Endothelial cell (in vitro differentiated cells): ENCODE results near the gene CNN2. TPM values are rescaled to one million over a fixed set of nuclear protein-coding genes. Genes with fewer than 3 reads are reported as not detected.

Experiments used
- DNase-seq: peaks from one replicate; pipeline ENCODE4 v3.0.0; 2021; ENCODE audit warnings: low spot score
- H3K27ac Mint-ChIP-seq: one replicate; pipeline ENCODE4 v1.8.0; 2021; ENCODE audit warnings: mixed read lengths, inconsistent platforms; ENCODE audit not compliant: unreplicated experiment
- H3K27me3 Mint-ChIP-seq: one replicate; pipeline ENCODE4 v1.8.0; 2021; ENCODE audit warnings: mild to moderate bottlenecking, moderate library complexity, mixed read lengths, inconsistent platforms; ENCODE audit not compliant: unreplicated experiment
- H3K36me3 Mint-ChIP-seq: one replicate; pipeline ENCODE4 v1.8.0; 2021; ENCODE audit warnings: mild to moderate bottlenecking, low read depth, mixed read lengths, inconsistent platforms; ENCODE audit not compliant: unreplicated experiment
- H3K4me1 Mint-ChIP-seq: one replicate; pipeline ENCODE4 v1.8.0; 2021; ENCODE audit warnings: mild to moderate bottlenecking, mixed read lengths, inconsistent platforms; ENCODE audit not compliant: unreplicated experiment
- H3K4me3 Mint-ChIP-seq: one replicate; pipeline ENCODE4 v1.8.0; 2021; ENCODE audit warnings: mild to moderate bottlenecking, mixed read lengths, inconsistent platforms; ENCODE audit not compliant: unreplicated experiment
- H3K9me3 Mint-ChIP-seq: one replicate; pipeline ENCODE4 v1.8.0; 2021; ENCODE audit warnings: mixed read lengths, inconsistent platforms; ENCODE audit not compliant: unreplicated experiment
- long read RNA-seq: library from polyadenylated mRNA; unstranded; transcript quantifications from one replicate; pipeline ENCODE4 v2.0.0, GENCODE V29; 2020; ENCODE audit not compliant: unreplicated experiment
- total RNA-seq: library from RNA; stranded (reverse); fragmentation: NEBNext Ultra II Directional; extraction: Animal tissue kit (Norgen Biotek cat#: 25700); gene quantifications from one replicate; pipeline ENCODE4 v1.2.1, GENCODE V29; 2021; ENCODE audit not compliant: unreplicated experiment
- TF ChIP-seq, protein P1 (sequence below): fragments of 200-600 bp; sonication (generic); IDR thresholded peaks from one replicate; pipeline ENCODE4 v1.5.0; 2021; ENCODE audit warnings: antibody characterized with exemption; ENCODE audit not compliant: unreplicated experiment

Gene CNN2
- 456 TPM for total RNA-seq
- long read RNA-seq, transcript CNN2-201 (7 exons, 2,179 nt), result major isoform, 424 of 490 reads
- long read RNA-seq, transcript CNN2-206 (1 exons, 2,266 nt), result minor isoform, 10 of 490 reads
- long read RNA-seq, transcript CNN2-202 (6 exons, 2,033 nt), result minor isoform, 20 of 490 reads
- long read RNA-seq, transcript CNN2-207 (7 exons, 2,109 nt), result minor isoform, 6 of 490 reads
- long read RNA-seq, partial matches to known transcripts, result 13 of 490 reads
- long read RNA-seq, other reads (novel, unspliced or antisense), result 12 of 490 reads

DNA sequence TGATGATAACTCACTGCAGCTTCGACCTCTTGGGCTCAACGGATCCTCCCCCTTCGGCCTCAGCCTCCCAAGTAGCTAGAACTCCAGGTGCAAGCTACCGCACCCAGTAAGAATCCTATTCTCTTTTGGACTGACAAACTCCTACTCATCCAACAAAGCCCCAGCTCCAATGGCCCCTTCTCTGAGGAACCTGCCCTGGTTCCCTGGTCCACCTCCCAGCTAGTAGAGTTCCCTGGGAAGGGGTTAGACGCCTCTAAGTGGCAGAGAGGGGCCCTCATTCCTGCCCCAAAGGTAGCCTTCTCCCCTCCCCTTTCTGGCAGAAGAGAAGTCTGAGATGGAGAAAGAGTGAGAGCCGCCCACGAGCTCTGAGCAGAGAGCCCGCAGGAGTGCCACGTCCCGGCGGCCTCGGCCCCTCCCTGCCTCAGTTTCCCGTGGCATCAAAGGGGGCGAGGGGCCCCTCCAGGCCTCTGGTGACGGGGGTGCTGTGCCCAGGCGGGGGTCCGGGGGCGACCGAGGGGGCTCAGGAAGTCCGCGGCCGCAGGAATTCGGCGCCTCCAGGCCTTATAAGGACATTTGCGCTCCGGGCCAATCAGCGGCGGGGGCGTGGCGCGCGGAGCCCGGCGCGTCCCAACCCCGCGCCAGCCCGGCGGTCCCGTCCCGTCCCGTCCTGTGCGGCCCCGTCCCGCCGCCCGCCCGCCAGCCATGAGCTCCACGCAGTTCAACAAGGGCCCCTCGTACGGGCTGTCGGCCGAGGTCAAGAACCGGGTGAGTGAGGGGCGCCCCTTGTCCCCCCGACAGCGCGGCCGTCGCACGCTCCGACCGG is at the start of gene CNN2:
TSS of gene CNN2 (plus strand) at position 649 of the 823 bp plus-strand sequence. CDS start at position 703, 54 bp downstream.
- peaks cover 3% of the 10 kb centered on the region for H3K36me3 Mint-ChIP-seq
- TF ChIP-seq, protein P1, sequence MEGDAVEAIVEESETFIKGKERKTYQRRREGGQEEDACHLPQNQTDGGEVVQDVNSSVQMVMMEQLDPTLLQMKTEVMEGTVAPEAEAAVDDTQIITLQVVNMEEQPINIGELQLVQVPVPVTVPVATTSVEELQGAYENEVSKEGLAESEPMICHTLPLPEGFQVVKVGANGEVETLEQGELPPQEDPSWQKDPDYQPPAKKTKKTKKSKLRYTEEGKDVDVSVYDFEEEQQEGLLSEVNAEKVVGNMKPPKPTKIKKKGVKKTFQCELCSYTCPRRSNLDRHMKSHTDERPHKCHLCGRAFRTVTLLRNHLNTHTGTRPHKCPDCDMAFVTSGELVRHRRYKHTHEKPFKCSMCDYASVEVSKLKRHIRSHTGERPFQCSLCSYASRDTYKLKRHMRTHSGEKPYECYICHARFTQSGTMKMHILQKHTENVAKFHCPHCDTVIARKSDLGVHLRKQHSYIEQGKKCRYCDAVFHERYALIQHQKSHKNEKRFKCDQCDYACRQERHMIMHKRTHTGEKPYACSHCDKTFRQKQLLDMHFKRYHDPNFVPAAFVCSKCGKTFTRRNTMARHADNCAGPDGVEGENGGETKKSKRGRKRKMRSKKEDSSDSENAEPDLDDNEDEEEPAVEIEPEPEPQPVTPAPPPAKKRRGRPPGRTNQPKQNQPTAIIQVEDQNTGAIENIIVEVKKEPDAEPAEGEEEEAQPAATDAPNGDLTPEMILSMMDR, result no peak
- peaks cover 10% of the 10 kb centered on the region for H3K27me3 Mint-ChIP-seq
- no peaks in the 10 kb centered on the region for H3K9me3 Mint-ChIP-seq
- H3K27ac Mint-ChIP-seq, result peak within 1 kb of the TSS; percentile 93
- peak; percentile 84 for DNase-seq
- H3K4me3 Mint-ChIP-seq, result peak within 1 kb of the TSS; percentile 96
- peaks cover 11% of the 10 kb centered on the region for H3K4me1 Mint-ChIP-seq

DNA sequence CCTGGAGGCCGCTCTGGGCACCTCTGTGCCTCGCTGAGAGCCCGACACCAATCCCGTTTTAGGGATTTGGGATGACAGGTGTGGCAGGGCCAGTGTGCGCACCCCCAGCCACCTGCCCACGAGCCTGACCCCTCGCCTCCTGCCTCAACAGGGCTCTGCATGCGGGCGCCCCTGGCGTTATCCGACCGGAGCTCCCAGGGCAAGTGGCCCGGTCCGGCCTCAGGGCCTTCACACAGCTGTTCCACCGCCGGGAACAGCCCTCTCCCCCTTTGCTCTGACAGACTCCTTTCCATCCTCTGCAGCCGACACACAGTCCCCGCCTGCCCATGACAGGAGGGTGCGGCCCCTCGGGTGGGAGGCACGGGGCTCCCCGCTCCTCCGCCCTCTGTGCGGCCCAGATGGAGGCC is 49.3 kb upstream of the CNN2 start:
- Mint-ChIP-seq H3K9me3 (no peaks in the 10 kb centered on the region), H3K4me3 (no peak overlapping the region), H3K27me3 (peaks cover 2% of the 10 kb centered on the region), H3K27ac (no peak overlapping the region), H3K36me3 (peaks cover 11% of the 10 kb centered on the region), H3K4me1 (no peaks in the 10 kb centered on the region)
- TF ChIP-seq, protein P1, result no peak
- DNase-seq, result no peak

DNA sequence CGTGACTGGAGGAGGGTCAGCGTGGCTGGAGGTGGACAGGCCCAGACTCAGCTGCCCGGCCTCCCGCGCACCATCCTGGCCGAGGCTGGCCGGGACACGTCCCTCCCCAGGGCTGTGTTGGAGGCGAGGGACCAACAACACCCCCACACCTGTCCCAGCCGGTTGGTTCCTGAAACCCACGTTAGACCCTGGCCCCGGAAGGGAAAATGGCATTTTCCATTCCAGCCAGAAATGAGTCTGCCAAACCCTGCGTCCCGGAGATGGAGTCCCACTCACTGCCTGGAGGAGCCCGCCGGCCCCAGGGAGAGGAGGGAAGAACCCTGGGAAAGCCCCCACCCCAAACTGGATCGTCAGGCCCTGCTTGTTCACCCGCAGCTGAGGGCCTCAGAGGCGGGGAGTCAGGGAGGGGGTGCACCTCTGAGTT is 47.1 kb upstream of the CNN2 start:
- H3K27ac Mint-ChIP-seq, result no peak overlapping the region
- DNase-seq, result no peak
- peaks cover 2% of the 10 kb centered on the region for H3K27me3 Mint-ChIP-seq
- H3K9me3 Mint-ChIP-seq, result no peaks in the 10 kb centered on the region
- peaks cover 6% of the 10 kb centered on the region for H3K36me3 Mint-ChIP-seq
- TF ChIP-seq, protein P1, result no peak
- no peaks in the 10 kb centered on the region for H3K4me1 Mint-ChIP-seq
- no peak overlapping the region for H3K4me3 Mint-ChIP-seq

DNA sequence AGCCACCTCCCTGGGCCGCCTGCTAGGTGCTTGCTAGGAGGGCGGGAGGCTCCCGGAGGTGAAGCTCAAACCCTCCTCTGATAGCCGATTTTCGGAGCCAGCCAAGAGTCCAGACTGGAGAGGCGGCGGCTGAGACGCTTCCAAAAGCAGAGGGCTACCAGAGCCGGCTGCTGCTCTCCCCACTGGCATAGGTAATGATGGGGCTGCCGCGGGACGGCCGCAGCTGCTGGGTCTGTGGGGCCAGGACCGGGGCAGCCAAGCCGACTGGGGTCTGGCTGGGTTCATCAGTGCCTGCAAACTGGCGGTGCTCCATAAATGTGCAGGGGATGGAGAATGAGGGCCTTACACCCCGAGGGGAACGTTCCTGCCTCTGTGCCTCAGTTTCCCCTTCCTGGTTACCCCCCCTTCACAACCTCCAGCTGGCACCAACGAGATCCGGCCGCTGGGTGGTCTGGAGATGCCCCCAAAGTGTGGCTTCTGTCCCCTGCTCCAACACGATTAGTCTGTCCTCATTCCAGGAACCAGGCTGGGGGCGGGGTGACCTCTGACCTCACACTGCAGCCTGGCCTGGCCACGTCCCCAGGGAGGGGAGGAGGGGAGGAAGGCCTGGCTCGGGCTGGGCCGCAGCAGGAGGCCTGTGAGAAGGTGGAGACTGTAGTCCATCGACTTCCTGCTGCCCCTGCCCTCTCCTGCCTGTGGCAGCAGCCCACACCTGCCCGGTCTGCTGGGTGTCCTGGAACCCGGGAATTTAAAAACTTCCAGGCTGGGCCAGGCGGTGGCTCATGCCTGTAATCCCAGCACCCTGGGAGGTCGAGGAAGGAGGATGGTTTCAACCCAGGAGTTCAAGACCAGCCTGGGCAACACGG is 46.0 kb upstream of the CNN2 start:
- DNase-seq, result no peak
- peaks cover 3% of the 10 kb centered on the region for H3K27me3 Mint-ChIP-seq

More for the DNA sequence above, 46.0 kb upstream of the CNN2 start:
- Mint-ChIP-seq H3K9me3 (no peaks in the 10 kb centered on the region), H3K36me3 (peaks cover 4% of the 10 kb centered on the region), H3K27ac (no peak overlapping the region), H3K4me1 (peaks cover 4% of the 10 kb centered on the region), H3K4me3 (peak overlapping the region; percentile 21)
- TF ChIP-seq, protein P1, result no peak
